Ascending aorta (tissue), 2 donors: ENCODE data around the gene TBC1D5. TPM values are rescaled to one million over a fixed set of nuclear protein-coding genes. Genes with fewer than 3 reads are reported as not detected.
A peak's percentile ranks its signal among the peaks of the same experiment; 100 is the strongest.

ENCODE experiments used
- DNase-seq, 2 donors: peaks; one replicate each; pipeline ENCODE4 v3.0.0-alpha.2; 2019; ENCODE audit warnings: low spot score in 2 of 2
- H3K27ac ChIP-seq, 2 donors: fragments of 200-600 bp; sonication (generic); one replicate each; pipeline ENCODE4 v1.5.1; 2016 to 2017; ENCODE audit warnings: mild to moderate bottlenecking in 1 of 2
- H3K27me3 ChIP-seq: fragments of 200-600 bp; sonication (generic); one replicate; pipeline ENCODE4 v1.5.1; 2017
- H3K36me3 ChIP-seq, 2 donors: fragments of 200-600 bp; sonication (generic); one replicate each; pipeline ENCODE4 v1.5.1; 2016
- H3K4me1 ChIP-seq, 2 donors: fragments of 200-600 bp; sonication (generic); one replicate each; pipeline ENCODE4 v1.5.1; 2016 to 2017; ENCODE audit warnings: mild to moderate bottlenecking in 1 of 2
- H3K4me3 ChIP-seq, 2 donors: fragments of 200-600 bp; sonication (generic); one replicate each; pipeline ENCODE4 v1.5.1; 2016 to 2017; ENCODE audit warnings: mild to moderate bottlenecking in 1 of 2
- H3K9me3 ChIP-seq, 2 donors: fragments of 200-600 bp; sonication (generic); one replicate each; pipeline ENCODE4 v1.5.1; 2016
- intact Hi-C: fragments of 100-400 bp; cut with DNase I; formaldehyde crosslinking; loops from one replicate; pipeline ENCODE4 v1.15.1; 2023
- total RNA-seq: library from RNA; depleted of rRNA; stranded (reverse); fragments of >200 nt; gene quantifications from one replicate; pipeline ENCODE4 v1.1.0, GENCODE V29; 2016
- TF ChIP-seq, protein P1 (sequence below), 3 experiments: fragments of 200-600 bp in 2 of 3; fragments of 450-650 bp in 1 of 3; sonication (generic) in 2 of 3; IDR thresholded peaks; one replicate each; pipeline ENCODE4 v1.5.1; 2016 to 2019; ENCODE audit warnings: antibody characterized with exemption in 3 of 3, mild to moderate bottlenecking in 1 of 3, moderate library complexity in 1 of 3

Gene TBC1D5
- total RNA-seq, 1 donor from 2014 or later: 43.3 TPM

- intact Hi-C loops: loop anchor here (10.0 kb wide), 1 partner anchor 675 kb away; the partner anchor contains the start of gene SATB1
Observed at GRCh38 chr3:17749705-17750293, 7.4 kb upstream of the TBC1D5 start.

DNA sequence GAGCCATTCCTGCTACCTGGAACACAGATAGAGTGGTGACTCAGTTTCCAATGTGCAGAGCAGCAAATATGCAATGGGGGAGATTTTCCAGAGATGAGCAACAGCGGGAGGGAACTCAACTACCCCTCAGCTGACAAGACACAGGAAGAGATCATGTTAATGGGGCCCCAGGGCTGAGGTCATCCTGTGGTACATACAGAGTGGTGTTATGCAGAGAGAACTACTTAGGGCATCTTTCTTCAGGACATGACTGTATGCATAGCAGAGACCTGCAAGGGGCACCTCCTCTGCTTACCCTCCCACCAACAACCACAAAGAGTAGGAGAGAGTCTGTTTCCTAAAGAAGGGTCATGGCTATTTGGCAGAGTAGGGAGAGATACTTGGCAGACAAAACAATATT is 6.8 kb upstream of the TBC1D5 start:
- DNase-seq: no peak
- TF ChIP-seq, protein P1, sequence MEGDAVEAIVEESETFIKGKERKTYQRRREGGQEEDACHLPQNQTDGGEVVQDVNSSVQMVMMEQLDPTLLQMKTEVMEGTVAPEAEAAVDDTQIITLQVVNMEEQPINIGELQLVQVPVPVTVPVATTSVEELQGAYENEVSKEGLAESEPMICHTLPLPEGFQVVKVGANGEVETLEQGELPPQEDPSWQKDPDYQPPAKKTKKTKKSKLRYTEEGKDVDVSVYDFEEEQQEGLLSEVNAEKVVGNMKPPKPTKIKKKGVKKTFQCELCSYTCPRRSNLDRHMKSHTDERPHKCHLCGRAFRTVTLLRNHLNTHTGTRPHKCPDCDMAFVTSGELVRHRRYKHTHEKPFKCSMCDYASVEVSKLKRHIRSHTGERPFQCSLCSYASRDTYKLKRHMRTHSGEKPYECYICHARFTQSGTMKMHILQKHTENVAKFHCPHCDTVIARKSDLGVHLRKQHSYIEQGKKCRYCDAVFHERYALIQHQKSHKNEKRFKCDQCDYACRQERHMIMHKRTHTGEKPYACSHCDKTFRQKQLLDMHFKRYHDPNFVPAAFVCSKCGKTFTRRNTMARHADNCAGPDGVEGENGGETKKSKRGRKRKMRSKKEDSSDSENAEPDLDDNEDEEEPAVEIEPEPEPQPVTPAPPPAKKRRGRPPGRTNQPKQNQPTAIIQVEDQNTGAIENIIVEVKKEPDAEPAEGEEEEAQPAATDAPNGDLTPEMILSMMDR (IDR thresholded peaks at IDR 0.05): no peak
- no peaks in the 10 kb centered on the region for H3K27me3 ChIP-seq
- H3K36me3 ChIP-seq: no peaks in the 10 kb centered on the region
- H3K9me3 ChIP-seq: no peaks in the 10 kb centered on the region
- no peaks in the 10 kb centered on the region for H3K4me1 ChIP-seq
- peak overlapping the region in 1 of 2 donors; percentile 40 for H3K4me3 ChIP-seq
- intact Hi-C loops: loop anchor here (10.0 kb wide), 1 partner anchor 676 kb away; the partner anchor contains the start of gene SATB1
- H3K27ac ChIP-seq: no peak overlapping the region

More at GRCh38 chr3:17749705-17750293, 7.4 kb upstream of the TBC1D5 start:
- Histone ChIP-seq H3K36me3 (no peaks in the 10 kb centered on the region), H3K4me3 (peak overlapping the region in 1 of 2 donors; percentile 40), H3K27ac (no peak overlapping the region), H3K27me3 (no peaks in the 10 kb centered on the region), H3K9me3 (no peaks in the 10 kb centered on the region), H3K4me1 (no peaks in the 10 kb centered on the region)
- TF ChIP-seq, protein P1 (IDR thresholded peaks at IDR 0.05): no peak
- DNase-seq: no peak

GRCh38 chr3:17747890-17748247 is 5.4 kb upstream of the TBC1D5 start:
- no peak overlapping the region for H3K27ac ChIP-seq
- H3K4me1 ChIP-seq: peaks cover 0 to 2% of the 10 kb centered on the region in 2 donors
- H3K27me3 ChIP-seq: no peaks in the 10 kb centered on the region
- TF ChIP-seq, protein P1 (IDR thresholded peaks at IDR 0.05): no peak
- no peak for DNase-seq
- no peak overlapping the region for H3K4me3 ChIP-seq
- H3K9me3 ChIP-seq: no peaks in the 10 kb centered on the region
- no peaks in the 10 kb centered on the region for H3K36me3 ChIP-seq
- intact Hi-C loops: loop anchor here (10.0 kb wide), 1 partner anchor 677 kb away; the partner anchor contains the start of gene SATB1

DNA sequence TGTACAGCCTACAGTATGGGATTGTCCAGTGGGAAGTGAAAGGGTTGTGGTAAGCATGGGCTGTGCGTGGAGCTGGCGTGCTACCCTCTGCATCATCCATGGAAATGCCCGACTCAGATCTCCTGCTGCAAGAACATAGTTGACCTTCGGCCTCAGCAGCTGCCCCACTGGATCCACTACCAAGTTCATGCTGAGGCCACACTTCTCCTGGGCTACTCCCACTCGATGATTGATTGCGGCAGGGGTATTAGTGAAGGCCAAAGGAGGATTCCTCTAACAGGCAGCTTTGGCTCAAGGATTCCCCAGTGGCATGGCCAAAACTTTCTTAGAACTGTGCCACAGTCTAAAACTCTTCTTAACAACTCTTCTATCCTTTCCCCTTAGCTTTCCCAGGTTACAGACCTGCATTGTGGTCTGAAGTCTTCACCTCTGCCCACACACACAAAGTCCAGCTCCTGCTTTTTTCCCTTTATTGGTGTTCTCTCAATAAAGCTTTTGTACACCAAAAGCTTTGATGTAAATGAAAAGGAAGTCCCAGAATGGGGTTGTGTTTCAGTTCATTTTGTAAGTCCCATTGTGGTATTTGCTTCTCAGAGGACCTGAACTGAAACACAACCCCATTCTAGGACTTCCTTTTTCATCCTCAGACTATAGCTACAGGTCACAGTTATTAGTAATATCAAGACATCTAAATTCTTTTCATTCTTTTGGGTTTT is 4.9 kb upstream of the TBC1D5 start:
- TF ChIP-seq, protein P1 (IDR thresholded peaks at IDR 0.05): no peak
- no peak for DNase-seq
- H3K9me3 ChIP-seq: no peaks in the 10 kb centered on the region
- no peaks in the 10 kb centered on the region for H3K36me3 ChIP-seq
- peaks cover 0 to 2% of the 10 kb centered on the region in 2 donors for H3K4me1 ChIP-seq
- H3K4me3 ChIP-seq: no peak overlapping the region
- H3K27me3 ChIP-seq: no peaks in the 10 kb centered on the region
- intact Hi-C loops: loop anchor here (10.0 kb wide), 1 partner anchor 677 kb away; the partner anchor contains the start of gene SATB1
- H3K27ac ChIP-seq: no peak overlapping the region

- no peaks in the 10 kb centered on the region for H3K27me3 ChIP-seq
- no peak for DNase-seq
- H3K4me1 ChIP-seq: peaks cover 0 to 2% of the 10 kb centered on the region in 2 donors
- TF ChIP-seq, protein P1 (IDR thresholded peaks at IDR 0.05): no peak
- intact Hi-C loops: loop anchor here (10.0 kb wide), 1 partner anchor 679 kb away; the partner anchor contains the start of gene SATB1
- no peaks in the 10 kb centered on the region for H3K36me3 ChIP-seq
- no peaks in the 10 kb centered on the region for H3K9me3 ChIP-seq
- H3K4me3 ChIP-seq: no peak overlapping the region
- no peak overlapping the region for H3K27ac ChIP-seq
Observed at GRCh38 chr3:17745894-17746293, 3.5 kb upstream of the TBC1D5 start.
